ENCODE results near the gene CERK.
A peak's percentile ranks its signal among the peaks of the same experiment; 100 is the strongest.

CERK gene

GRCh38 chr22:46764779-46765485 is 26.9 kb upstream of the CERK start:
- DNase-seq (ENCODE audit: low spot score), result no peak

GRCh38 chr22:46764140-46764680 is 26.2 kb upstream of the CERK start:
- DNase-seq (ENCODE audit: low spot score), result no peak

GRCh38 chr22:46763051-46763705 is 25.1 kb upstream of the CERK start:
- peak; percentile 56 for DNase-seq (ENCODE audit: low spot score)

- peak; percentile 97 for DNase-seq (ENCODE audit: low spot score)
These were observed 24.4 kb upstream of the CERK start, which contains the start of gene TBC1D22A for GRCh38 chr22:46762238-46763050. TBC1D22A (plus strand) TSS chr22:46762650; CDS start chr22:46762787, 137 bp downstream.

- no peak for DNase-seq (ENCODE audit: low spot score)
These were observed 23.6 kb upstream of the CERK start for GRCh38 chr22:46761539-46762237.

GRCh38 chr22:46761017-46761416 is 23.0 kb upstream of the CERK start:
- DNase-seq (ENCODE audit: low spot score), result no peak

GRCh38 chr22:46758867-46759290 is 20.8 kb upstream of the CERK start:
- DNase-seq (ENCODE audit: low spot score), result peak; percentile 55

- no peak for DNase-seq (ENCODE audit: low spot score)
These were observed 20.1 kb upstream of the CERK start for GRCh38 chr22:46758121-46758520.

- DNase-seq (ENCODE audit: low spot score), result no peak
These were observed 19.1 kb upstream of the CERK start for GRCh38 chr22:46757104-46757503.

GRCh38 chr22:46756097-46756496 is 18.0 kb upstream of the CERK start:
- DNase-seq (ENCODE audit: low spot score), result no peak

- DNase-seq (ENCODE audit: low spot score), result no peak
These were observed 17.5 kb upstream of the CERK start for GRCh38 chr22:46755525-46755924.

- DNase-seq (ENCODE audit: low spot score), result no peak
These were observed 16.8 kb upstream of the CERK start for GRCh38 chr22:46754826-46755225.

- DNase-seq (ENCODE audit: low spot score), result peak; percentile 98
These were observed 16.2 kb upstream of the CERK start for GRCh38 chr22:46754110-46754799.

- DNase-seq (ENCODE audit: low spot score), result no peak
These were observed 15.7 kb upstream of the CERK start for GRCh38 chr22:46753761-46754109.

- DNase-seq (ENCODE audit: low spot score), result no peak
These were observed 15.3 kb upstream of the CERK start for GRCh38 chr22:46753360-46753759.

- no peak for DNase-seq (ENCODE audit: low spot score)
These were observed 14.9 kb upstream of the CERK start for GRCh38 chr22:46752988-46753310.

- DNase-seq (ENCODE audit: low spot score), result no peak
These were observed 14.4 kb upstream of the CERK start for GRCh38 chr22:46752286-46752987.

GRCh38 chr22:46750863-46751443 is 12.9 kb upstream of the CERK start:
- no peak for DNase-seq (ENCODE audit: low spot score)

- no peak for DNase-seq (ENCODE audit: low spot score)
These were observed 12.4 kb upstream of the CERK start for GRCh38 chr22:46750530-46750800.

GRCh38 chr22:46749682-46750529 is 11.9 kb upstream of the CERK start:
- no peak for DNase-seq (ENCODE audit: low spot score)

Measured in AG20443 (cell line).